Esophagus squamous epithelium (tissue), 4 donors: Measurements from ENCODE around the gene SGO1.

ENCODE experiments used
- CTCF ChIP-seq, 6 experiments: fragments of 450-650 bp in 4 of 6; fragments of 200-600 bp in 2 of 6; sonication (generic) in 2 of 6; IDR thresholded peaks; one replicate each; pipeline ENCODE4 v1.5.1; 2016 to 2019; ENCODE audit warnings: antibody characterized with exemption in 6 of 6, mild to moderate bottlenecking in 4 of 6, moderate library complexity in 4 of 6
- POLR2A ChIP-seq, 4 donors: fragments of 450-650 bp; IDR thresholded peaks; one replicate each; pipeline ENCODE4 v1.6.1; 2017; ENCODE audit warnings: antibody characterized with exemption in 4 of 4, mild to moderate bottlenecking in 4 of 4, moderate library complexity in 3 of 4

GRCh38 chr3:20182206-20182605 is 3.8 kb downstream of the SGO1 start:
- TF ChIP-seq CTCF (IDR thresholded peaks at IDR 0.05) = no peak
- no peak for TF ChIP-seq POLR2A (IDR thresholded peaks at IDR 0.05)
